ENCODE data around the gene GPSM1. TPM values are rescaled to one million over a fixed set of nuclear protein-coding genes. Genes with fewer than 3 reads are reported as not detected.
A peak's percentile ranks its signal among the peaks of the same experiment; 100 is the strongest.

The GPSM1 gene
- total RNA-seq, 3 donors from 2014 or later = 2.4 to 15.0 (median 4.2) TPM

- DNase-seq (no peak), ATAC-seq (no peak)
- Histone ChIP-seq H3K4me1 (ENCODE audit: low read depth) (peaks cover 8% of the 10 kb centered on the region), H3K36me3 (ENCODE audit: low read depth) (no peaks in the 10 kb centered on the region), H3K9me3 (no peaks in the 10 kb centered on the region), H3K4me3 (no peak overlapping the region)
- intact Hi-C loops (cut with DNase I, micrococcal nuclease) = no loop called here
- TF ChIP-seq CTCF (IDR thresholded peaks at IDR 0.05) = no peak
Observed at GRCh38 chr9:136312009-136312375, 15.3 kb upstream of the GPSM1 start.

- no peak for DNase-seq
- intact Hi-C loops (cut with DNase I, micrococcal nuclease) = no loop called here
- peak; percentile 34 for ATAC-seq
- peaks cover 8% of the 10 kb centered on the region for H3K4me1 ChIP-seq (ENCODE audit: low read depth)
- H3K9me3 ChIP-seq = no peaks in the 10 kb centered on the region
- TF ChIP-seq CTCF (IDR thresholded peaks at IDR 0.05) = peak; percentile 25
- H3K36me3 ChIP-seq (ENCODE audit: low read depth) = no peaks in the 10 kb centered on the region
- H3K4me3 ChIP-seq = no peak overlapping the region
Observed at GRCh38 chr9:136312436-136312835, 14.9 kb upstream of the GPSM1 start.

GRCh38 chr9:136313111-136314055, 14.0 kb upstream of the GPSM1 start:
- Histone ChIP-seq H3K4me3 (no peak overlapping the region), H3K36me3 (ENCODE audit: low read depth) (no peaks in the 10 kb centered on the region), H3K4me1 (ENCODE audit: low read depth) (peaks cover 8% of the 10 kb centered on the region), H3K9me3 (no peaks in the 10 kb centered on the region)
- intact Hi-C loops (cut with DNase I, micrococcal nuclease) = no loop called here
- DNase-seq (no peak), ATAC-seq (no peak)
- TF ChIP-seq CTCF (IDR thresholded peaks at IDR 0.05) = no peak

GRCh38 chr9:136314056-136314416, 13.3 kb upstream of the GPSM1 start:
- intact Hi-C loops (cut with DNase I, micrococcal nuclease) = no loop called here
- no peak overlapping the region for H3K4me3 ChIP-seq
- no peak for ATAC-seq
- no peak for DNase-seq
- H3K36me3 ChIP-seq (ENCODE audit: low read depth) = no peaks in the 10 kb centered on the region
- peaks cover 8% of the 10 kb centered on the region for H3K4me1 ChIP-seq (ENCODE audit: low read depth)
- no peaks in the 10 kb centered on the region for H3K9me3 ChIP-seq
- no peak for TF ChIP-seq CTCF (IDR thresholded peaks at IDR 0.05)

- no peak for TF ChIP-seq CTCF (IDR thresholded peaks at IDR 0.05)
- H3K36me3 ChIP-seq (ENCODE audit: low read depth) = no peaks in the 10 kb centered on the region
- no peak for ATAC-seq
- no peak for DNase-seq
- H3K9me3 ChIP-seq = no peaks in the 10 kb centered on the region
- intact Hi-C loops (cut with DNase I, micrococcal nuclease) = no loop called here
- H3K4me1 ChIP-seq (ENCODE audit: low read depth) = peaks cover 8% of the 10 kb centered on the region
- H3K4me3 ChIP-seq = no peak overlapping the region
Observed at GRCh38 chr9:136314944-136315343, 12.4 kb upstream of the GPSM1 start.

All from mucosa of descending colon (tissue), 3 donors.